ENCODE measurements around the gene COG4.

DNA sequence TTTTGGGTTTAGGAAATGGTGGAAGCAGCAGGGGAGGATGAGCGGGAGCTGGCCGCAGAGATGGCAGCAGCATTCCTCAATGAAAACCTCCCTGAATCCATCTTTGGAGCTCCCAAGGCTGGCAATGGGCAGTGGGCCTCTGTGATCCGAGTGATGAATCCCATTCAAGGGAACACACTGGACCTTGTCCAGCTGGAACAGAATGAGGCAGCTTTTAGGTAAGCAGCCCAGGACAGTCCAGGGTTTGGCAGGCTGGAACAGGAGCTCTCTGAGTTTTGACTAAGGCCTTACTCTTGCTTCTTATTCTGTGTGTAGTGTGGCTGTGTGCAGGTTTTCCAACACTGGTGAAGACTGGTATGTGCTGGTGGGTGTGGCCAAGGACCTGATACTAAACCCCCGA lies 41.7 kb upstream of the COG4 start:
- TF ChIP-seq POLR2AphosphoS5 (IDR thresholded peaks at IDR 0.05; ENCODE audit: low read depth, low read length) (no peak), POLR2A (IDR thresholded peaks at IDR 0.05; ENCODE audit: low read depth, low read length) (no peak)
